Measurements from ENCODE around the gene AMH.

The AMH gene

DNA sequence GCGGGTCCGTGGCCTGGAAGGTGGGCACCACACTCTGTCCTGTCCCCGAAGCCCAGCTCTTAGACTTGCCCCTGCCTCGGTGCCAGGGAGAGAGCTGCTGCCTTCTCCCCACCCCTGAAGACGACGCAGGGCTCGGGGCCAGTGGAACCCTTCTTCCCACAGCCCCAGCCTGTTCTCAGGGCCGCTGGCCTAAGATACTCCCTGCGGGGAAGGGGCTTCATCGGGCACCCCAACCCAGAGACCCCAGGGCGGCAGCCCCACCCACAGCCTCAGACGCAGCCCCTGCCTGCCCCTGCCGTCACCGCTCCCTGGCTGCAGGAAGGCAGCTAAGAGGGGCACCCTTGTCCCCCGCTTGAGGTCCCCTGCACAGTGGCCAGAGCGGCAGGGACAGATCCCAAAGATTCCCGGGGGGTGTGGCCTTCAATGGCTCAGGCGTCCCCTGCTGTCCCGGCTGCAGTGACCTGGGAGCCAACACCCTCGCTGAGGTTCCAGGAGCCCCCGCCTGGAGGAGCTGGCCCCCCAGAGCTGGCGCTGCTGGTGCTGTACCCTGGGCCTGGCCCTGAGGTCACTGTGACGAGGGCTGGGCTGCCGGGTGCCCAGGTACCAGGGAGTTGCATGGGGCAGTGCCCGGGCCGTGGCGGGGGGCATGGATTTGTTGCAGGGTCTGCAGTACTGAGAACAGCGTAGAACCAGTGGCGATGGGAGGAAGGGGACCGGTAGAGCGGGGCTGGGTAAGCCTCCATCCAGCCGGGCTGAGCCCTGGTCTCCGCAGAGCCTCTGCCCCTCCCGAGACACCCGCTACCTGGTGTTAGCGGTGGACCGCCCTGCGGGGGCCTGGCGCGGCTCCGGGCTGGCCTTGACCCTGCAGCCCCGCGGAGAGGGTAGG lies 1.0 kb downstream of the AMH start:
- no peak for DNase-seq (ENCODE audit: low read depth)

DNA sequence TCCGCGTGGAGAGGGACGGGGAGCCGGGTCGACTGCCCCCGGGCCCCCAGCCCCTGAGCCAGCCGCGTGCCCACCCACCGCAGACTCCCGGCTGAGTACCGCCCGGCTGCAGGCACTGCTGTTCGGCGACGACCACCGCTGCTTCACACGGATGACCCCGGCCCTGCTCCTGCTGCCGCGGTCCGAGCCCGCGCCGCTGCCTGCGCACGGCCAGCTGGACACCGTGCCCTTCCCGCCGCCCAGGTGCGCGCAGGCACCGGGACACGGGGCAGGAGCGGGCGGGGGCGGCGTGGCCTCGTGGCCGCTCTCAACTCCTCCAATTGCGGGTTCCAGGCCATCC lies 1.6 kb downstream of the AMH start:
- no peak for DNase-seq (ENCODE audit: low read depth)

- DNase-seq (ENCODE audit: low read depth), result no peak
These were observed 2.3 kb downstream of the AMH start for GRCh38 chr19:2251106-2252054.

GRCh38 chr19:2252055-2252796 lies 3.1 kb downstream of the AMH start:
- DNase-seq (ENCODE audit: low read depth), result no peak

GRCh38 chr19:2252797-2253105 lies 3.6 kb downstream of the AMH start:
- no peak for DNase-seq (ENCODE audit: low read depth)

- DNase-seq (ENCODE audit: low read depth), result no peak
These were observed 4.3 kb downstream of the AMH start for GRCh38 chr19:2253106-2254063.

- DNase-seq (ENCODE audit: low read depth), result no peak
These were observed 5.1 kb downstream of the AMH start for GRCh38 chr19:2254064-2254872.

- no peak for DNase-seq (ENCODE audit: low read depth)
These were observed 6.2 kb downstream of the AMH start for GRCh38 chr19:2255112-2255845.

DNA sequence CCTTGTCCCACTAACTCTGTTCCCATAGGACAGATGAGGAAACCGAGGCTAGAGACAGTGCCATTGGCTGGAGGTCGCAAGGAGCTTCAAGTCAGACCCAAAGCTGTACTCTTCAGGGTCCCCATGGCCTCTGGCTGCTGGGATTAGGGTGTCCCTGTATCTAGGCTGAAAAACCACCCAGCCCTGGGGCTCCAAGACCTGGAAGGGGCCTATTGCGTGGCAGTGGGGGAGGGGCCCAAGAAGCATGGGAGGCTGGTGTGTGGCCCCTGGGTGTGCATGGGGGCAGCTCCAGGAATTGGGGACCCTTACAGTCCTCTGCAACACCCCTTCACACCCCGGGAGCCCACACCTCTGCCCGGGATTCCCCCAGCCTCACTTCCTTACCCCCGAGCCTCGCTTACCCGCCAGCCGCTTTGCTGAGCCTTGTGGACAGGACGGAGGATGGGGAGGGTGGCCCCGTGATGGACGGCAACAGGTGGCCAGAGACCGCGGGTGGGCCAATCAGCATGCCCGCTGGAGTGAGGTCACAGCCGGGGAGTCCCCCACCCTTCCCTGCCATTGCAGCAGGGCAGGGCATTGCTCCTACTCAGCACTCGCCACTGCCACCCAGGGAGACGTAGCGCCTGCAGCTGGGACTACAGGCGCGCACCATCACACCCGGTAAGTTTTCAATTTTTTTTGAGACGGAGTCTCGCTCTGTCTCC lies 7.0 kb downstream of the AMH start, which contains the start of gene JSRP1:
TSS of gene JSRP1 (minus strand) at position 436 of the 704 bp plus-strand sequence. CDS start 1,103 bp downstream, outside the sequence.
- DNase-seq (ENCODE audit: low read depth), result no peak

- no peak for DNase-seq (ENCODE audit: low read depth)
These were observed 10.2 kb downstream of the AMH start for GRCh38 chr19:2259336-2259735.

GRCh38 chr19:2260341-2260805 lies 11.2 kb downstream of the AMH start:
- DNase-seq (ENCODE audit: low read depth), result no peak

DNA sequence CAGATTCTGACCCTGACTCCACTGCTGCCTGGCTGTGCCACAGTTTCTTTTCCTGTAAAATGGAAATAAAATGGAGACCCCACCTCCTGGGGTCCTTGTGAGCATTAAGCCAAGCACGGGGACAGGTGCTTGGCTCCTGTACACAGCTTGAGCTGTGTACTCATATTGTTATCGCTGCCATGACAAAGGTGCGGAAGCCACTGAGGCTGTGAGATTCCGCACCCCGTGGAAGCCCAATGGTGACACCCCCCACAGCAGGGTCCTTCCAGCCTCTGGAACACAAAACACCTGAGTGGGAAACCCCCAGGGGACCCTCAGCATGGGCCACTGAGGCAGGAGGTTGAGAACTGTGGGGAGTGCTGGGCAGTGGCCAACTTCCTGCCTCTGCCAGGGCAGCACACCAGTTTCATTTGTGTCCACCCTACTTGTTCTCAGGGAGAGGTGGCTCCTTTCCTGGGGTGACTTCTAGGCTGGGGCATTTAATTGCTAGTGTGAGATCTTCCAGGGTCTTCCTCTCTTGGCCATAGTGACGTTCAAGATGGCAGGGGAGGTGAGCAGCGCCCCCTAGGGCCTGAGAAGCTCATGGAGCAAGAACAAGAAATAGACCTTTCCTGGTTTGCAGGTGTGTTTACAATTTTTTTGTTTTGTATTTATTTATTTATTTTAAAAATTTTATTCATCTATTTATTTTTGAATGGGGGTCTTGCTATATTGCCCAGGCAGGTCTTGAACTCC lies 12.5 kb downstream of the AMH start:
- no peak for DNase-seq (ENCODE audit: low read depth)

GRCh38 chr19:2266183-2266993 lies 17.3 kb downstream of the AMH start:
- DNase-seq (ENCODE audit: low read depth), result no peak

GRCh38 chr19:2268480-2268830 lies 19.3 kb downstream of the AMH start:
- DNase-seq (ENCODE audit: low read depth), result no peak

GRCh38 chr19:2268861-2269243 lies 19.7 kb downstream of the AMH start:
- no peak for DNase-seq (ENCODE audit: low read depth)

DNA sequence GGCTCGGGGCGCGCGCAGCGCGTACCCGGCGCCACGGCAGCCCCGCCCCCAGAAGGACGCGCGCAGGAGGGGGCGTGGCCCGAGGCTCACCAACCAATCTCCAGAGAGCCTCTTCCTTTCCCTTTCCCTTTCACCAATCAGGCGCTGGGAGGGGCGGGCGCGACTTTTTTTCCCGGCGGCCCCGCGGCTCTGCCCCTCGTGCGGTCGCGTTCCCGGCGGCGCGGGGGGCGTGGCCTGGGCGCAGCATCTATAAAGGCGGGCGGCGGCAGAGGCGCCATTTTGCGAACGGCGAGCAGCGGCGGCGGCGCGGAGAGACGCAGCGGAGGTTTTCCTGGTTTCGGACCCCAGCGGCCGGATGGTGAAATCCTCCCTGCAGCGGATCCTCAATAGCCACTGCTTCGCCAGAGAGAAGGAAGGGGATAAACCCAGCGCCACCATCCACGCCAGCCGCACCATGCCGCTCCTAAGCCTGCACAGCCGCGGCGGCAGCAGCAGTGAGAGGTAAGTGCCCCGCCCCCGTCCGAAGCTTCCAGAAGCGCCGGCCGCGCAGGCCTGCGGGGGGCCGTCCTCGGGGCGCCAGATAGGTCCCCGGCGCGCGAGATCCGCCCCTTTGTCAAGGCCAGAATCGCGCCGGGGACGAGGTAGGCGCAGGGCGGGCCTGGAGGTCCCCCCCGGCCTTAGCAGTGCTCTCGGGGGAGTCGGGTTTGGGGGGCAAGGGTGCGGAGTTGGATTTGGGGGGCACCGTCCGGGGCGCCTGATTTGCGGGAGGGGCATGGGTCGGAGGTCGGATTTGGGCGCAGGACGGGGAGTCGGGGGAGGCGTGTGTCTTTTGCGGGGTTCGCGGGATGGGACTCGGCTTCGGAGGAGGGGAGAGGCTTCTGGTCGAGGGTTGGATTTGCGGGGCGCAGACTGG lies 20.4 kb downstream of the AMH start:
- peak; percentile 64 for DNase-seq (ENCODE audit: low read depth)

DNA sequence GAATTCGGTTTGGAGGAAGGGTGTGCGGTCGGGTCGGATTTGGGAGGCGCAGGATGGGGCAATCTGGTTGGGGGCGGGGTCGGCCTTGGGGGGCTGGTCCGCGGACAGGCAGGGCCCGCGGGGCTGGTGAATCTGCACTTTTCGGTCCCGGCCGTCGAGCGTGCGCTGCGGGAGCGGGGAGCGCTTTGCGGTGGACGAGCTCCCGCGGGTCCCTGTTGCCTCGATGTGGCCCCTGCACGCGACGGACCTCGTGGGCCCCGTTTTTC lies 21.0 kb downstream of the AMH start:
- no peak for DNase-seq (ENCODE audit: low read depth)
